Activated CD8-positive, alpha-beta T cell treated with anti-CD3 and anti-CD28 coated beads for 36 hours (primary cell): Measurements from ENCODE around the gene STIM2. TPM values are rescaled to one million over a fixed set of nuclear protein-coding genes. Genes with fewer than 3 reads are reported as not detected.
"Not testable (repeated sequence)": the region's sequence is repeated elsewhere in the genome, so short reads cannot be mapped to it uniquely, and the experiment has no call there.

Source experiments
- ATAC-seq: fragments of 200-7000 bp; cut with Tn5 transposase; one replicate; pipeline ENCODE4 v1.10.0; 2021; ENCODE audit warnings: mild to moderate bottlenecking, moderate library complexity
- CTCF ChIA-PET: fragments of 350-600 bp; sonication (Branson Sonifier 250); formaldehyde crosslinking; loops from one replicate; lab custom pipeline; 2021; ENCODE audit warnings: antibody characterized with exemption; lab: Charles Lee
- POLR2A ChIA-PET: fragments of 350-600 bp; sonication (Branson Sonifier 250); formaldehyde crosslinking; loops from one replicate; lab custom pipeline; 2021; ENCODE audit warnings: antibody characterized with exemption; lab: Charles Lee
- DNase-seq: peaks from one replicate; pipeline ENCODE4 v3.0.0-alpha.2; 2020
- H3K27ac Mint-ChIP-seq: one replicate; pipeline ENCODE4 v1.8.0; 2021; ENCODE audit warnings: mild to moderate bottlenecking, mixed read lengths
- H3K27me3 Mint-ChIP-seq: one replicate; pipeline ENCODE4 v1.8.0; 2021; ENCODE audit warnings: mixed read lengths
- H3K36me3 Mint-ChIP-seq: one replicate; pipeline ENCODE4 v1.8.0; 2021; ENCODE audit warnings: low read depth, mixed read lengths
- H3K4me1 Mint-ChIP-seq: one replicate; pipeline ENCODE4 v1.8.0; 2021; ENCODE audit warnings: low read depth, mixed read lengths
- H3K4me3 Mint-ChIP-seq: one replicate; pipeline ENCODE4 v1.8.0; 2021; ENCODE audit warnings: mild to moderate bottlenecking, moderate library complexity, mixed read lengths
- H3K9me3 Mint-ChIP-seq: one replicate; pipeline ENCODE4 v1.8.0; 2021; ENCODE audit warnings: mixed read lengths
- CTCF ChIP-seq: fragments of 200-600 bp; IDR thresholded peaks from one replicate; pipeline ENCODE4 v1.8.0; 2022; ENCODE audit warnings: antibody characterized with exemption, mild to moderate bottlenecking
- intact Hi-C: fragments of 100-400 bp; cut with micrococcal nuclease; formaldehyde crosslinking; loops from one replicate; pipeline ENCODE4 v1.10.0; 2022
- total RNA-seq, 2 experiments: library from RNA; stranded (reverse); gene quantifications; one replicate each; pipeline ENCODE4 v1.2.3, GENCODE V29; 2021

Gene STIM2
- total RNA-seq, 2 experiments from 2014 or later = 44.4 to 46.6 TPM

- DNase-seq (no peak), ATAC-seq (no peak)
- H3K27me3 Mint-ChIP-seq = no peaks in the 10 kb centered on the region
- CTCF ChIA-PET = no interaction called here
- H3K27ac Mint-ChIP-seq = no peak overlapping the region
- peaks cover 4% of the 10 kb centered on the region for H3K36me3 Mint-ChIP-seq
- POLR2A ChIA-PET = no interaction called here
- intact Hi-C loops = no loop called here
- peaks cover 18% of the 10 kb centered on the region for H3K9me3 Mint-ChIP-seq
- TF ChIP-seq CTCF = no peak
- peaks cover 11% of the 10 kb centered on the region for H3K4me1 Mint-ChIP-seq
- H3K4me3 Mint-ChIP-seq = no peak overlapping the region
These were observed 39.6 kb upstream of the STIM2 start for GRCh38 chr4:26821031-26821430.

GRCh38 chr4:26821677-26822503 is 38.8 kb upstream of the STIM2 start:
- no peak overlapping the region for H3K4me3 Mint-ChIP-seq
- no peak for ATAC-seq
- H3K4me1 Mint-ChIP-seq = peaks cover 11% of the 10 kb centered on the region
- ChIA-PET CTCF (no interaction called here), POLR2A (interaction anchor here (1.7 kb wide), 1 partner anchor 8 kb away, joined by 3 read pairs; no protein-coding TSS in a partner anchor)
- H3K27me3 Mint-ChIP-seq = no peaks in the 10 kb centered on the region
- peaks cover 4% of the 10 kb centered on the region for H3K36me3 Mint-ChIP-seq
- peaks cover 18% of the 10 kb centered on the region for H3K9me3 Mint-ChIP-seq
- TF ChIP-seq CTCF = no peak
- intact Hi-C loops = no loop called here
- no peak overlapping the region for H3K27ac Mint-ChIP-seq
- DNase-seq = no peak

- no peaks in the 10 kb centered on the region for H3K27me3 Mint-ChIP-seq
- ChIA-PET POLR2A (interaction anchor here (0.6 to 1.7 kb wide), 2 partner anchors 8 to 10 kb away, joined by 3 read pairs; no protein-coding TSS in a partner anchor), CTCF (no interaction called here)
- intact Hi-C loops = no loop called here
- peaks cover 18% of the 10 kb centered on the region for H3K9me3 Mint-ChIP-seq
- peaks cover 4% of the 10 kb centered on the region for H3K36me3 Mint-ChIP-seq
- H3K4me1 Mint-ChIP-seq = peaks cover 11% of the 10 kb centered on the region
- peak overlapping the region; percentile 56 for H3K27ac Mint-ChIP-seq
- peak; percentile 75 for ATAC-seq
- peak; percentile 37 for DNase-seq
- H3K4me3 Mint-ChIP-seq = no peak overlapping the region
- TF ChIP-seq CTCF = no peak
These were observed 38.1 kb upstream of the STIM2 start for GRCh38 chr4:26822546-26822945.

GRCh38 chr4:26822974-26823373 is 37.7 kb upstream of the STIM2 start:
- CTCF ChIA-PET, intact Hi-C loops, H3K27me3 Mint-ChIP-seq, ATAC-seq, H3K36me3 Mint-ChIP-seq, DNase-seq, H3K4me3 Mint-ChIP-seq: not testable (repeated sequence)
- Mint-ChIP-seq H3K4me1 (peaks cover 11% of the 10 kb centered on the region), H3K27ac (peak overlapping the region; percentile 56), H3K9me3 (peaks cover 18% of the 10 kb centered on the region)
- POLR2A ChIA-PET = interaction anchor here (0.6 to 1.7 kb wide), 2 partner anchors 9 to 11 kb away, joined by 3 read pairs; no protein-coding TSS in a partner anchor

GRCh38 chr4:26823583-26823982 is 37.1 kb upstream of the STIM2 start:
- no peak for DNase-seq
- H3K36me3 Mint-ChIP-seq = peaks cover 4% of the 10 kb centered on the region
- H3K9me3 Mint-ChIP-seq = peaks cover 18% of the 10 kb centered on the region
- no peaks in the 10 kb centered on the region for H3K27me3 Mint-ChIP-seq
- CTCF ChIA-PET = no interaction called here
- intact Hi-C loops = no loop called here
- H3K4me3 Mint-ChIP-seq = no peak overlapping the region
- ATAC-seq = no peak
- POLR2A ChIA-PET = interaction anchor here (1.7 kb wide), 1 partner anchor 9 kb away, joined by 3 read pairs; no protein-coding TSS in a partner anchor
- H3K27ac Mint-ChIP-seq = no peak overlapping the region
- no peak for TF ChIP-seq CTCF
- H3K4me1 Mint-ChIP-seq = peaks cover 11% of the 10 kb centered on the region
